ENCODE data around the gene MRPL22. TPM values are rescaled to one million over a fixed set of nuclear protein-coding genes. Genes with fewer than 3 reads are reported as not detected.
A peak's percentile ranks its signal among the peaks of the same experiment; 100 is the strongest.

The MRPL22 gene
- 48.3 to 76.9 TPM (median 53.6 TPM) in 3 replicates for polyA plus RNA-seq
- polyA plus RNA-seq (2011; ENCODE audit: low read depth), result 40.3 TPM
- 53.8 and 59.7 TPM in 2 replicates for polyA plus RNA-seq (2011; cell fraction: cytosol; rRNA removed)
- 45.0 and 51.4 TPM in 2 replicates for polyA plus RNA-seq (2011; cell fraction: nucleus; rRNA removed)
- polyA plus RNA-seq (2012; ENCODE audit: low replicate concordance), result 53.2 and 55.5 TPM in 2 replicates
- polyA minus RNA-seq, result 12.1 to 40.6 TPM (median 35.2 TPM) in 3 replicates
- 14.6 TPM for polyA minus RNA-seq (2011; cell fraction: cytosol; rRNA and poly(A)+ RNA removed)
- 3.2 and 14.5 TPM in 2 replicates for polyA minus RNA-seq (2011; cell fraction: nucleus; rRNA and poly(A)+ RNA removed)

- peak within 1 kb of the TSS; percentile 62 for H3K27ac ChIP-seq (ENCODE audit: control insufficient read depth, insufficient read depth, low read length)
These were observed at the start of gene MRPL22 for GRCh38 chr5:154940772-154941620. Gene MRPL22, plus strand, starts transcription at chr5:154941073. Its CDS starts 38 bp downstream, at chr5:154941111.

GRCh38 chr5:154892369-154892771 lies 48.5 kb upstream of the MRPL22 start:
- dilution Hi-C loops (cut with MboI; ENCODE audit: extremely low pct_ligation_motif_present, low sequenced_read_pairs), result no loop called here
- no peak overlapping the region for H3K4me3 ChIP-seq (ENCODE audit: control insufficient read depth in 2 of 3, extremely low read depth in 1 of 3, insufficient read depth in 2 of 3, low read depth in 1 of 3, low read length in 3 of 3)
- TF ChIP-seq CTCF (optimal IDR thresholded peaks at IDR 0.05 in 1 of 3, IDR thresholded peaks at IDR 0.05 in 1 of 3, conservative IDR thresholded peaks at IDR 0.05 in 1 of 3; ENCODE audit: extremely low read depth in 1 of 3, insufficient read depth in 2 of 3, low read length in 3 of 3) (no peak), EZH2 (IDR thresholded peaks at IDR 0.05; ENCODE audit: low read length) (no peak)
- DNase-seq (ENCODE audit: low read depth, low spot score) (no peak), FAIRE-seq (no peak)
- H3K27me3 ChIP-seq (ENCODE audit: control insufficient read depth, extremely low read depth, insufficient read depth, low read length), result no peaks in the 10 kb centered on the region
- no peaks in the 10 kb centered on the region for H3K4me1 ChIP-seq (ENCODE audit: control insufficient read depth, extremely low read depth, insufficient read depth, low read length)
- H3K9me1 ChIP-seq (ENCODE audit: control insufficient read depth, extremely low read depth, insufficient read depth, low read length), result no peaks in the 10 kb centered on the region
- H3K9ac ChIP-seq (ENCODE audit: control insufficient read depth, extremely low read depth, insufficient read depth, low read length), result no peak overlapping the region
- H3K27ac ChIP-seq (ENCODE audit: control insufficient read depth, insufficient read depth, low read length), result no peak overlapping the region
- no peak overlapping the region for H2AFZ ChIP-seq (ENCODE audit: control insufficient read depth, low read length)
- H4K20me1 ChIP-seq (ENCODE audit: control insufficient read depth, extremely low read depth, insufficient read depth, low read length), result no peaks in the 10 kb centered on the region
- no peak overlapping the region for H3K4me2 ChIP-seq (ENCODE audit: control insufficient read depth, extremely low read depth, insufficient read depth, low read depth, low read length)
- H3K36me3 ChIP-seq (ENCODE audit: control insufficient read depth in 2 of 2, extremely low read depth in 1 of 2, insufficient read depth in 2 of 2, low read length in 2 of 2), result peaks cover 33 to 36% of the 10 kb centered on the region in 2 experiments
- H3K79me2 ChIP-seq (ENCODE audit: control insufficient read depth, insufficient read depth, low read length), result no peaks in the 10 kb centered on the region
- H3K9me3 ChIP-seq (ENCODE audit: control insufficient read depth, low read depth, low read length), result no peaks in the 10 kb centered on the region

More at GRCh38 chr5:154940772-154941620, at the start of gene MRPL22:
- dilution Hi-C loops (cut with MboI; ENCODE audit: extremely low pct_ligation_motif_present, low sequenced_read_pairs), result no loop called here
- peak within 1 kb of the TSS; percentile 87 for H3K4me2 ChIP-seq (ENCODE audit: control insufficient read depth, extremely low read depth, insufficient read depth, low read depth, low read length)
- H3K79me2 ChIP-seq (ENCODE audit: control insufficient read depth, insufficient read depth, low read length), result peaks cover 50% of the 10 kb centered on the region
- DNase-seq (ENCODE audit: low read depth, low spot score) (peak; percentile 79), FAIRE-seq (peak; percentile 77)
- no peaks in the 10 kb centered on the region for H3K27me3 ChIP-seq (ENCODE audit: control insufficient read depth, extremely low read depth, insufficient read depth, low read length)
- TF ChIP-seq EZH2 (IDR thresholded peaks at IDR 0.05; ENCODE audit: low read length), result no peak
- no peak for TF ChIP-seq CTCF (optimal IDR thresholded peaks at IDR 0.05 in 1 of 3, IDR thresholded peaks at IDR 0.05 in 1 of 3, conservative IDR thresholded peaks at IDR 0.05 in 1 of 3; ENCODE audit: extremely low read depth in 1 of 3, insufficient read depth in 2 of 3, low read length in 3 of 3)
- no peaks in the 10 kb centered on the region for H4K20me1 ChIP-seq (ENCODE audit: control insufficient read depth, extremely low read depth, insufficient read depth, low read length)
- peaks cover 25% of the 10 kb centered on the region for H3K4me1 ChIP-seq (ENCODE audit: control insufficient read depth, extremely low read depth, insufficient read depth, low read length)
- peaks cover 3 to 4% of the 10 kb centered on the region in 2 experiments for H3K36me3 ChIP-seq (ENCODE audit: control insufficient read depth in 2 of 2, extremely low read depth in 1 of 2, insufficient read depth in 2 of 2, low read length in 2 of 2)
- H3K4me3 ChIP-seq (ENCODE audit: control insufficient read depth in 2 of 3, extremely low read depth in 1 of 3, insufficient read depth in 2 of 3, low read depth in 1 of 3, low read length in 3 of 3), result peak within 1 kb of the TSS; percentile 58 to 78 (median 75)
- peak within 1 kb of the TSS; percentile 94 for H2AFZ ChIP-seq (ENCODE audit: control insufficient read depth, low read length)
- no peaks in the 10 kb centered on the region for H3K9me1 ChIP-seq (ENCODE audit: control insufficient read depth, extremely low read depth, insufficient read depth, low read length)
- H3K9me3 ChIP-seq (ENCODE audit: control insufficient read depth, low read depth, low read length), result no peaks in the 10 kb centered on the region
- peak within 1 kb of the TSS; percentile 85 for H3K9ac ChIP-seq (ENCODE audit: control insufficient read depth, extremely low read depth, insufficient read depth, low read length)

Data from keratinocyte (primary cell).